ENCODE results near the gene PLCB1. TPM values are rescaled to one million over a fixed set of nuclear protein-coding genes. Genes with fewer than 3 reads are reported as not detected.

The PLCB1 gene
- total and polyA plus RNA-seq, 2 donors (not counting 1 experiment from before 2014, with no cell fraction given): 13.4 to 23.3 TPM

DNA sequence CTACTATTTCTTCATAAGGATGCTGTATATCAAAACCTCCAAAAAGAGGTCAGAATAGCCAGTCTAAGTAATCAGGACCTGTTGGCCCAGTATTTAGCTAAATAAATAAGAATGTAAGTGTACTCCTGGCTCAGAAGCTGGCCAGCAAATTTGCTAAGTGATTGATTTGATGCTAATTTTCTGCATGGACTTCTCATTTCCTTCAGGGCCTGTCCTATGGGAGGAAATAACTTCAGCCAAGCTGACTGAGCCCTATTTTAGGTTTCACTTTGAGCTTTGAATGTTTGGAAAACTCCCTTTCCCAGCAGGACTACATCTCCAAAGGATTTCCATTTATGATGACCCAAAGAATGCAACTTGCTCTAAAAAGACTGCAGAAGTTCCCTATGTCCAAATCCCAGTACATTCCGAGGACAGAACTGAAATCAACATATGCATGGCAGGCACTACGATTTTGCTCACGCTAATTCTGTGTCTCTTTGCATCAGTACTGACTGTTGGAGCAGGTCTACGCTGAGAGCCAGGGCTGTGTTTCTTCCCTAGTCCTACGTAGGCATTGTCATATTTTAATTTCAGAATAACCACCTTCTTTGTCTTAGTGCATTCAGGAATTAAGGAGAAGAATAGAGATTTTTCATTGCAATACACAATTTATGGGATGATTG lies 495.4 kb downstream of the PLCB1 start:
- no peaks in the 10 kb centered on the region for H3K4me1 ChIP-seq (ENCODE audit: control insufficient read depth, extremely low read depth, insufficient read depth, low read length)
- peak overlapping the region in 3 of 4 experiments; percentile 8 to 39 (median 12) for H3K4me3 ChIP-seq (replicated peaks in 1 of 4; ENCODE audit: control extremely low read depth in 1 of 4, insufficient read depth in 1 of 4, low read depth in 3 of 4, low read length in 4 of 4)
- peak in 1 of 2 donors; percentile 4 for DNase-seq (ENCODE audit: low read depth in 2 of 2)
- H3K9ac ChIP-seq (ENCODE audit: insufficient read depth, low read length): no peak overlapping the region
- no peaks in the 10 kb centered on the region for H3K9me3 ChIP-seq (ENCODE audit: control insufficient read depth, insufficient read depth, low read depth, low read length)
- H4K20me1 ChIP-seq (ENCODE audit: control insufficient read depth, extremely low read depth, insufficient read depth, low read length): no peaks in the 10 kb centered on the region
- no peaks in the 10 kb centered on the region for H3K36me3 ChIP-seq (ENCODE audit: control insufficient read depth, insufficient read depth, low read length)
- no peak for TF ChIP-seq EZH2 (IDR thresholded peaks at IDR 0.05; ENCODE audit: low read length, missing control alignments)
- TF ChIP-seq, protein P1, sequence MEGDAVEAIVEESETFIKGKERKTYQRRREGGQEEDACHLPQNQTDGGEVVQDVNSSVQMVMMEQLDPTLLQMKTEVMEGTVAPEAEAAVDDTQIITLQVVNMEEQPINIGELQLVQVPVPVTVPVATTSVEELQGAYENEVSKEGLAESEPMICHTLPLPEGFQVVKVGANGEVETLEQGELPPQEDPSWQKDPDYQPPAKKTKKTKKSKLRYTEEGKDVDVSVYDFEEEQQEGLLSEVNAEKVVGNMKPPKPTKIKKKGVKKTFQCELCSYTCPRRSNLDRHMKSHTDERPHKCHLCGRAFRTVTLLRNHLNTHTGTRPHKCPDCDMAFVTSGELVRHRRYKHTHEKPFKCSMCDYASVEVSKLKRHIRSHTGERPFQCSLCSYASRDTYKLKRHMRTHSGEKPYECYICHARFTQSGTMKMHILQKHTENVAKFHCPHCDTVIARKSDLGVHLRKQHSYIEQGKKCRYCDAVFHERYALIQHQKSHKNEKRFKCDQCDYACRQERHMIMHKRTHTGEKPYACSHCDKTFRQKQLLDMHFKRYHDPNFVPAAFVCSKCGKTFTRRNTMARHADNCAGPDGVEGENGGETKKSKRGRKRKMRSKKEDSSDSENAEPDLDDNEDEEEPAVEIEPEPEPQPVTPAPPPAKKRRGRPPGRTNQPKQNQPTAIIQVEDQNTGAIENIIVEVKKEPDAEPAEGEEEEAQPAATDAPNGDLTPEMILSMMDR (conservative IDR thresholded peaks at IDR 0.05 in 1 of 2, IDR thresholded peaks at IDR 0.05 in 1 of 2; ENCODE audit: low read depth in 1 of 2, low read length in 2 of 2): no peak
- no peaks in the 10 kb centered on the region for H3K79me2 ChIP-seq (ENCODE audit: control insufficient read depth, insufficient read depth, low read length)
- H3K4me2 ChIP-seq (ENCODE audit: extremely low read depth, insufficient read depth, low read length): peak overlapping the region; percentile 72
- H3K27me3 ChIP-seq (ENCODE audit: control insufficient read depth, insufficient read depth, low read length): no peaks in the 10 kb centered on the region
- H2AFZ ChIP-seq (ENCODE audit: low read length): peak overlapping the region; percentile 34
- H3K27ac ChIP-seq (ENCODE audit: insufficient read depth, low read length): no peak overlapping the region

DNA sequence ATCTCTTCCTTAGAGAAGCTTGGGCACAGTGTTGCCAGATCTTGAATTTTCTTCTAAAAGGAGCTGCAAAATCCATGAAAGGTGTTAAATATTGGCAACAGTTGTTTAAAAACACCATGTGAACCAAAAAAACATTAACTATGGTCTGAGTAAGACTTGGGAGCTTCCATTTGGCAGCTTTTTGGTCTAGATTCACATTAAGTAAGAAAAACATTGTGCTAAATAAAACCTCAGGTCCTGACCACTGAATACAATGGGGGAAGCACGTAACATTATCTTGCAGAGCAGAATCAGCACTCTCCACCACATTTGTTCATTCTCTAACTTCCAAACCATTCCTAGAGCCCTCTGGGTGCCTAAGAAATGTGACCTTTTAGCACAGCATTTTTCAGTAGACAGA lies 499.2 kb downstream of the PLCB1 start:
- peak in 1 of 2 donors; percentile 75 for DNase-seq (ENCODE audit: low read depth in 2 of 2)
- Histone ChIP-seq H3K4me3 (replicated peaks in 1 of 4; ENCODE audit: control extremely low read depth in 1 of 4, insufficient read depth in 1 of 4, low read depth in 3 of 4, low read length in 4 of 4) (no peak overlapping the region), H3K27me3 (ENCODE audit: control insufficient read depth, insufficient read depth, low read length) (no peaks in the 10 kb centered on the region), H3K79me2 (ENCODE audit: control insufficient read depth, insufficient read depth, low read length) (no peaks in the 10 kb centered on the region), H3K36me3 (ENCODE audit: control insufficient read depth, insufficient read depth, low read length) (no peaks in the 10 kb centered on the region), H2AFZ (ENCODE audit: low read length) (no peak overlapping the region), H3K9ac (ENCODE audit: insufficient read depth, low read length) (no peak overlapping the region), H3K27ac (ENCODE audit: insufficient read depth, low read length) (no peak overlapping the region), H4K20me1 (ENCODE audit: control insufficient read depth, extremely low read depth, insufficient read depth, low read length) (no peaks in the 10 kb centered on the region), H3K4me1 (ENCODE audit: control insufficient read depth, extremely low read depth, insufficient read depth, low read length) (peaks cover 3% of the 10 kb centered on the region), H3K4me2 (ENCODE audit: extremely low read depth, insufficient read depth, low read length) (no peak overlapping the region), H3K9me3 (ENCODE audit: control insufficient read depth, insufficient read depth, low read depth, low read length) (no peaks in the 10 kb centered on the region)
- TF ChIP-seq EZH2 (IDR thresholded peaks at IDR 0.05; ENCODE audit: low read length, missing control alignments): no peak
- TF ChIP-seq, protein P1 (conservative IDR thresholded peaks at IDR 0.05 in 1 of 2, IDR thresholded peaks at IDR 0.05 in 1 of 2; ENCODE audit: low read depth in 1 of 2, low read length in 2 of 2): no peak

DNA sequence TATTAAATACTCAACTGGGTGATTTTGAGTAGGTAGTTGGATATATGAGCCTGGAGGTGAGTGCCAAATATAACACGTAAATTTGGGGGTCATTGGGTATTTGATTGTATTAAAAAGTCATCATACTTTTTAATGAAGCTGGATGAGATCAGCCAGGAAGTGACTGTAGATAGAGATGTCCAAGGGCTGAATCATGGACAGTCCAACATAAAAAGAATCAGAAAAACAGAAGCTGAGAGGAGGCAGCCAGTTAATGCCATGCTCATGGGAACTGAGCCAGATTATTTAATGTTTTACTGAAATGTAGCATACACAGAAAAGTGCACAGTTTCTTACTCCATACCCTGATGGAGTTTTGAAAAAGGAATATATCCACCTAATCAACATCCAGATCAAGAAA lies 501.3 kb downstream of the PLCB1 start:
- no peaks in the 10 kb centered on the region for H4K20me1 ChIP-seq (ENCODE audit: control insufficient read depth, extremely low read depth, insufficient read depth, low read length)
- H3K4me3 ChIP-seq (replicated peaks in 1 of 4; ENCODE audit: control extremely low read depth in 1 of 4, insufficient read depth in 1 of 4, low read depth in 3 of 4, low read length in 4 of 4): no peak overlapping the region
- H3K4me2 ChIP-seq (ENCODE audit: extremely low read depth, insufficient read depth, low read length): no peak overlapping the region
- no peaks in the 10 kb centered on the region for H3K36me3 ChIP-seq (ENCODE audit: control insufficient read depth, insufficient read depth, low read length)
- TF ChIP-seq, protein P1 (conservative IDR thresholded peaks at IDR 0.05 in 1 of 2, IDR thresholded peaks at IDR 0.05 in 1 of 2; ENCODE audit: low read depth in 1 of 2, low read length in 2 of 2): no peak
- no peak for TF ChIP-seq EZH2 (IDR thresholded peaks at IDR 0.05; ENCODE audit: low read length, missing control alignments)
- peak in 1 of 2 donors; percentile 54 for DNase-seq (ENCODE audit: low read depth in 2 of 2)
- no peak overlapping the region for H2AFZ ChIP-seq (ENCODE audit: low read length)
- no peak overlapping the region for H3K9ac ChIP-seq (ENCODE audit: insufficient read depth, low read length)
- H3K4me1 ChIP-seq (ENCODE audit: control insufficient read depth, extremely low read depth, insufficient read depth, low read length): peaks cover 3% of the 10 kb centered on the region
- H3K9me3 ChIP-seq (ENCODE audit: control insufficient read depth, insufficient read depth, low read depth, low read length): no peaks in the 10 kb centered on the region
- H3K79me2 ChIP-seq (ENCODE audit: control insufficient read depth, insufficient read depth, low read length): no peaks in the 10 kb centered on the region
- no peaks in the 10 kb centered on the region for H3K27me3 ChIP-seq (ENCODE audit: control insufficient read depth, insufficient read depth, low read length)
- H3K27ac ChIP-seq (ENCODE audit: insufficient read depth, low read length): no peak overlapping the region
